Stimulated activated CD8-positive, alpha-beta memory T cell treated with anti-CD3 and anti-CD28 coated beads, Interleukin-15, amount 100 ng/mL, for 48 hours (primary cell): ENCODE results near the gene HSD17B4.
A peak's percentile ranks its signal among the peaks of the same experiment; 100 is the strongest.
"Not testable (repeated sequence)": the region's sequence is repeated elsewhere in the genome, so short reads cannot be mapped to it uniquely, and the experiment has no call there.

Experiments used
- DNase-seq, 2 donors: peaks; one replicate each; pipeline ENCODE4 v3.0.0-alpha.2; 2020; ENCODE audit warnings: low read depth in 2 of 2

The HSD17B4 gene

GRCh38 chr5:119435436-119436132 lies 16.7 kb upstream of the HSD17B4 start:
- DNase-seq = peak; percentile 38 to 50

- not testable (repeated sequence) for DNase-seq
These were observed 14.3 kb upstream of the HSD17B4 start for GRCh38 chr5:119437785-119438586.

DNA sequence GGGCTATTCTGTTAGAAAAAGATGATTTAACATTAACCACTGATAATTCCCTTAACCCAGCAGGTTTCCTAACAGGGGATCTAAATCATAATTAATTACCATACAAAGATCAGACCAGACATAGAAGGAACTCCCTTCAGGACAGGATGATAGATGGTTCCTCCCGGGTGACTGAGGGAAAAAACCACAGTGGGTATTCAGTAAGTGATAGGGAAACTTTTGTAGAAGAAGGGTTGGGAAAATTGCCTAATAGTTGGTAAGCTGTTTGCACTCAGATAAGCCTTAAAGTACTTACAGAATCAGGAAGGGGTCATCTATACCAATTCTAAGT lies 13.7 kb upstream of the HSD17B4 start:
- not testable (repeated sequence) for DNase-seq

DNA sequence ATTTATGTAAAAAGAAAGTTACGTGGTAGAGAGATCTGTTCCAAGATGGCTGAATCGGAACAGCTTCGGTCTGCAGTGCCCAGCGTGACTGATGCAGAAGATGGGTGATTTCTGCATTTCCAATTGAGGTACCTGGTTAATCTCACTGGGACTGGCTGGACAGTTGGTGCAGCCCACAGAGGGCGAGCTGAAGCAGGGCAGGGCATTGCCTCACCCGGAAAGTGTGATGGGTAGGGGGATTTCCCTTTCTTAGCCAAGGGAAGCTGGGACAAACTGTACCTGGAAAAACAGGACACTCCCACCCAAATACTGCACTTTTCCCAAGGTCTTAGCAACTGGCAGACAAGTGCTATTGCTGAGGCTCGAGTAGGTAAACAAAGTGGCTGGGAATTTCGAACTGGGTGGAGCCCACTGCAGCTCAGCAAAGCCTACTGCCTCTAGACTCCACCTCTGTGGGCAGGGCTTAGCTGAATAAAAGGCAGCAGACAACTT lies 13.1 kb upstream of the HSD17B4 start:
- DNase-seq = no peak

DNA sequence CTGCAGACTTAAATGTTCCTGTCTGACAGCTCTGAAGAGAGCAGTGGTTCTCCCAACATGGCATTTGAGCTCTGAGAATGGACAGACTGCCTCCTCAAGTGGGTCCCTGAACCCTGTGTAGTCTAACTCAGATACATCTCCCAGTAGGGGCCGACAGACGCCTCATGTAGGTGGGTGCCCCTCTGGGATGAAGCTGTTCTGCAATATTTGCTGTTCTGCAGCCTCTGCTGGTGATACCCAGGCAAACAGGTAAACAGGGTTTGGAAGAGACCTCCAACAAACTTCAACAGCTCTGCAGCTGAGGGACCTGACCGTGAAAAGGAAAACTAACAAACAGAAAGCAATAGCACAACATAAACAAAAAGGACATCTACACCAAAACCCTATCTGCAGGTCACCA lies 12.7 kb upstream of the HSD17B4 start:
- DNase-seq = not testable (repeated sequence)

DNA sequence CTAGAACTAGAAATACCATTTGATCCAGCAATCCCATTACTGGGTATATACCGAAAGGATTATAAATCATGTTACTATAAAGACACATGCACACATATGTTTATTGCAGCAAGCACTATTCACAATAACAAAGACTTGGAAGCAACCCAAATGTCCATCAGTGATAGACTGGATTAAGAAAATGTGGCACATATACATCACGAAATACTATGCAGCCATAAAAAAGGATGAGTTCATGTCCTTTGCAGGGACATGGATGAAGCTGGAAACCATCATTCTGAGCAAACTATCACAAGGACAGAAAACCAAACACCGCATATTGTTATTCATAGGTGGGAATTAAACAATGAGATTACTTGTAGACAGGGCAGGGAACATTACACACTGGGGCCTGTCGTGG lies 7.7 kb upstream of the HSD17B4 start:
- not testable (repeated sequence) for DNase-seq

GRCh38 chr5:119445544-119445943 lies 6.8 kb upstream of the HSD17B4 start:
- no peak for DNase-seq

- DNase-seq = no peak
These were observed 2.4 kb upstream of the HSD17B4 start for GRCh38 chr5:119449882-119450281.

DNA sequence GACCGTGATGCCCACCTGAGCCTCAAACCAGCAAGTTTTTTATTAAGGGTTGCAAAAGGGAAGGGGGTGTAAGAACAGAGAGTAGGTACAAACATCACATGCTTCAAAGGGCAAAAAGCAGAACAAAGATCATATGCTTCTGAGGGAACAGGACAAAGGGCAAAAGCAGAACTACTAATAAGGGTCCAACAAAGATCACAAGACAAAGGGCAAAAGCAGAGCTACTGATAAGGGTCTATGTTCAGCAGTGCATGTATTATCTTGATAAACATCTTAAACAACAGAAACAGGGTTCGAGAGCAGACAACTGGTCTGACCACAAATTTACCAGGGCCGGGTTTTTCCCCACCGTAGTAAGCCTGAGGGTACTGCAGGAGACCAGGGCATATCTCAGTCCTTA lies 1.7 kb upstream of the HSD17B4 start:
- not testable (repeated sequence) for DNase-seq

GRCh38 chr5:119451561-119451960 lies 736 bp upstream of the HSD17B4 start:
- DNase-seq = no peak

GRCh38 chr5:119452060-119452372 lies 281 bp upstream of the HSD17B4 start:
- DNase-seq = no peak

- no peak for DNase-seq
These were observed 710 bp downstream of the HSD17B4 start for GRCh38 chr5:119453040-119453373.

DNA sequence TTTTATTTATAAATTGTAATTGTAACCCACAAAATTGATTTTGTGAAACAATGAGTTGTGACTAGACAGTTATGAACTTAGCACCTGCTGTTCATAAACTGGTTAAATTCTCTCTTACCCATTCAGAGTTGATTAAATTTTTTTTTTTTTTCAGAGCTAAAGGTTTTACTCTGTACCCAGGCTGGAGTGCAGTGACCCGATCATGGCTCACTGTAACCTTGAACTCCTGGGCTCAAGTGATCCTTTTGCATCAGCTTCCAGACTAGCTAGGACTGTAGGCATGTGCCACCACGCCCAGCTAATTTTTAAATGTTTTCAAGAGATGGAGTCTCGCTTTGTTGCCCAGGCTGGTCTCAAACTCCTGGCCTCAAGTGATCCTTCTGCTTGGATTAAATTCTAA lies 1.9 kb downstream of the HSD17B4 start:
- DNase-seq = no peak

DNA sequence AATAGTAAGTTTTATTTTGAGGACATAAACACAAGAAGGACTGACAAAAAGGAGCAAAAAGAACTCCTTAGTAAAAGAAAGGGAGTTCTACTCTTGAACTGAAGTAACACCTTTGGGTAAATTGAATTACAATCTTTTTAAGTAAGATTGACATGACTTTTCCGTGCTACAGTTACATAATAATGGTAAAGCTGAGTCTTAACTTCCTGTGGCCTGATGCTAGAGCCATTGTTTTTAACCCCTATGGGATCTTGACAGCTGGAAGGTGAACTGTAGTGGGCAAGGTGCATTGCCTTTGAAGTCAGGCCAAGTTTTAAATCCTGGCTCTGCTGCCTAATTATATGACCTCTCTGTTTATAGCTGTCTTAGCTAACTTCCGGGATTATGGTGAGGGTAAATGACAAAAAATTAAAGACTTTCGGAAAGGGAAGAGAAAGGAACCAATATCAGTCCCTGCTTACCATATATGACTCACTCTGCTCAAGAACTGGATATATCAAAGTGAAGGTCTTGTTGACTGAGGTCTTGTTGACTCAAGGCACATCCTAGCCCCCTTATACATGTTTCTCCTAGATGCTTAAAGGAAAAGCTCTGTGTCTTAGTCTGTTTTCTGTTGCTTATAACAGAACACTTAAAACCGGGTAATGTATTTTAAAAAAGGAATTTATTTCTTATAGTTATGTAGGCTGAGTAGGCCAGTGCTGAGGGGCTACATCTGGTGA lies 6.8 kb downstream of the HSD17B4 start:
- no peak for DNase-seq

- DNase-seq = no peak
These were observed 13.3 kb downstream of the HSD17B4 start for GRCh38 chr5:119465640-119466039.

DNA sequence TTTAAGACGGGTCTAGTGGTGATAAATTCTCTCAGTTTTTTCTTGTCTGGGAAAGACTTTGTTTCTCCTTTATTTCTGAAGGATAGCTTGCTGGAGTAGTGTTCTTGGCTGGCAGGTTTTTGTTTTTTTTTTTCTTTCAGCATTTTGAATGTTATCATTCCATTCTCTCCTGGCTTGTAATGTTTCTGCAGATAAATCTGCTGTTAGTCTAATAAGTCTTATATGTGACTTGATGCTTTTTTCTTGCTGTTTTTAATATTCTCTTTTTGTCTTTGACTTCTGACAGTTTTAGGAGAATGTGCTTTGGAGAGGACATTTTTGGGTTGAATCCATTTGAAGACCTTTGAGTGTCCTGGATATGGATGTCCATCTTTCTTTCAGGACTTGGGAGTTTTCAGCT lies 16.0 kb downstream of the HSD17B4 start:
- no peak for DNase-seq

DNA sequence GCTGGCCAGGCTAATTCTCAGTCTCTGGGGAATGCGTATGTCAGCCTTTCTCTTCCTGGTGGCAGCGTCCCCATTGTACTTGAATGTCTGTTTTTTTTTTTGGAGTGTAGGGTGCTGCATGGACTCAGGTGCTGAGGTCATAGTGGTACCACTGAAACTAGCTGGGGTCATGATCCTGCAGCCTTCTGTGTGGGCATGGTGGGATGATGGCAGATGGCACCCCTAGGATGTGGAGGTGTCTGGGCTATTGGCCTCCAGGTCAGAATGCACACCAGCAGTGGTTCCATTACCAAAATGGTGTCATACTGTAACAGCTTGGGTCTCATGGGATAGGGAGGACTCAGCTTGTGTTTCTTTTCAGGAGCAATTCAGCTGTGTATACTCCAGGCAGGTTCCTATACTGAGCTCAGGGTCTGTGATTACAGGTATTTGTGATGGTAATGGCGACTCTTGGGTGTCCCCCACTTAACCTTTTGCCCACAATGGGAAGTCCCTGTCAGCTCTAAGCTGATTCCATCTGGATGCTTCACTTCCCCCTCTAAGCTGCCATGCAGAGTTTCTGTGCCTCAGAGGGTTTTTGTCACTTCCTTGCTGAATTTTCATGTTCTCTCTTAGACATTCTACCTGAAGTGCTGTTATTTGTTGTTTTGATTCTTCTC lies 17.9 kb downstream of the HSD17B4 start:
- DNase-seq = no peak

GRCh38 chr5:119470851-119471451 lies 18.7 kb downstream of the HSD17B4 start:
- DNase-seq = no peak

DNA sequence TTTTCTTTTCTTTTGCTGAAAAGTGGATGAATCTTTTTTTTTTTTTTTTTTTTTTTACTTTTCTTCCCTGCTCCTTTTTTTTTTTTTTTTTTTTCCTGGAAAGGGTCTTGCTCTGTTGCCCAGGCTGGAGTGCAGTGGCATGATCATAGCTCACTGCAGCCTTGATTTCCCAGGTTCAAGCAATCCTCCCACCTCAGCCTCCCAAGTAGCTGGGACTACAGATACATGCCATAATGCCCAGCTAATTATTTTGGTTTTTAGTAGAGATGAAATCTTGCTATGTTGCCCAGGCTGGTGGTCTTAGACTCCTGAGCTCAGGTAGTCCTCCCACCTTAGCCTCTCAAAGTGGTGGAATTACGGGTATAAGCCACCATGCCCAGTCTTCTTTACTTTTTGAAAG lies 20.9 kb downstream of the HSD17B4 start:
- no peak for DNase-seq

DNA sequence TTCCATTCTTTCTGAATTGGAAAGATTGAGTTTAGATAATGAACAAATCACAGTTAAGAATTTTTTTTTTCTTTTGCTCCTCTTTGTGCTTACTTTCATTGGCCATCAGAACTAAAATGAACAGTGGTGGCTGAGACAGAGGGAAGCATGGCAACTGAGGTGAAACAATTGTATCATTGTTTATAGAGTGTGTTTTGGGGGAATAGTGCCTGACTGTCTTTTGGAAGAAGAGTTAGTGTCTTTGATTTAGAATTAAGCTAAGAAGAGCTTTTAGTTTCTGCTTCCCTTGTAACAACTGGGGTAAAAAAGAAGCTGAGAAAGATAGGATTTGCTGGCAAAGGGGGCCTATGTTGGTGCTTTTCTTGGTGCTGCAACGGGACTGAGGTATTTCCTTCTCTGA lies 24.0 kb downstream of the HSD17B4 start:
- no peak for DNase-seq

- no peak for DNase-seq
These were observed 26.5 kb downstream of the HSD17B4 start for GRCh38 chr5:119478781-119479180.

- DNase-seq = not testable (repeated sequence)
These were observed 28.3 kb downstream of the HSD17B4 start for GRCh38 chr5:119480629-119481028.
